GM18526 (cell line): Measurements from ENCODE around the gene FGF4.

Experiments used
- POLR2A ChIP-seq: IDR thresholded peaks from 3 replicates; pipeline ENCODE4 v1.6.1; 2011; ENCODE audit not compliant: insufficient read length; ENCODE audit errors: extremely low read depth

FGF4 gene

GRCh38 chr11:69812256-69812655, 37.1 kb upstream of the FGF4 start:
- no peak for TF ChIP-seq POLR2A

GRCh38 chr11:69811431-69811830, 36.3 kb upstream of the FGF4 start:
- TF ChIP-seq POLR2A = no peak

- no peak for TF ChIP-seq POLR2A
These were observed 35.4 kb upstream of the FGF4 start for GRCh38 chr11:69810289-69811118.

- no peak for TF ChIP-seq POLR2A
These were observed 33.5 kb upstream of the FGF4 start for GRCh38 chr11:69808667-69809086.

GRCh38 chr11:69807106-69807815, 32.1 kb upstream of the FGF4 start:
- TF ChIP-seq POLR2A = no peak

GRCh38 chr11:69804769-69805508, 29.8 kb upstream of the FGF4 start:
- no peak for TF ChIP-seq POLR2A

GRCh38 chr11:69803604-69804218, 28.6 kb upstream of the FGF4 start:
- no peak for TF ChIP-seq POLR2A

GRCh38 chr11:69803022-69803421, 27.9 kb upstream of the FGF4 start:
- TF ChIP-seq POLR2A = no peak

GRCh38 chr11:69802590-69802989, 27.4 kb upstream of the FGF4 start:
- no peak for TF ChIP-seq POLR2A

GRCh38 chr11:69801513-69802335, 26.6 kb upstream of the FGF4 start:
- TF ChIP-seq POLR2A = no peak

- no peak for TF ChIP-seq POLR2A
These were observed 25.1 kb upstream of the FGF4 start for GRCh38 chr11:69800278-69800677.

- TF ChIP-seq POLR2A = no peak
These were observed 24.4 kb upstream of the FGF4 start for GRCh38 chr11:69799582-69799981.

- no peak for TF ChIP-seq POLR2A
These were observed 24.0 kb upstream of the FGF4 start for GRCh38 chr11:69799097-69799496.

GRCh38 chr11:69797737-69798528, 22.8 kb upstream of the FGF4 start:
- TF ChIP-seq POLR2A = no peak

- no peak for TF ChIP-seq POLR2A
These were observed 22.0 kb upstream of the FGF4 start for GRCh38 chr11:69797156-69797555.
